Measurements from ENCODE around the gene PLPPR5. TPM values are rescaled to one million over a fixed set of nuclear protein-coding genes. Genes with fewer than 3 reads are reported as not detected.

PLPPR5 gene
- total RNA-seq, 1 experiment from 2014 or later, result not detected

DNA sequence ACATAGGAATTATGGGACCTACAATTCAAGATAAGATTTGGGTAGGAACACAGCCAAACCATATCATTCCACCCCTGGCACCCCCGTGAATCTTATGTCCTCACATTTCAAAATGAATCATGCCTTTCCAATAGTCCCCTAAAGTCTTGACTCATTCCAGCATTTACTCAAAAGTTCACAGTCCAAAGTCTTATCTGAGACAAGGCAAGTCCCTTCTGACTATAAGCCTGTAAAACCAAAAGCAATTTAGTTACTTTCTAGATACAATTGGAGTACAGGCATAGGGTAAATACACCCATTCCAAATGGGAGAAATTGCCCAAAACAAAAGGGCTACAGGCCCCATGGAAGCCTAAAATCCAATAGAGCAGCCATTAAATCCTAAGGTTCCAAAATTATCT, 138.9 kb downstream of the PLPPR5 start:
- Histone ChIP-seq H3K36me3 (ENCODE audit: control insufficient read depth in 1 of 2, insufficient read depth in 2 of 2, low read length in 2 of 2) (no peaks in the 10 kb centered on the region), H3K4me3 (replicated peaks in 1 of 2; ENCODE audit: low read depth in 1 of 2, low read length in 2 of 2) (no peak overlapping the region), H3K9me2 (ENCODE audit: insufficient read depth) (no peaks in the 10 kb centered on the region), H2AFZ (ENCODE audit: low read depth, low read length, poor library complexity, severe bottlenecking) (no peak overlapping the region), H3K27ac (ENCODE audit: low read depth, low read length) (no peak overlapping the region), H3K9ac (ENCODE audit: low read length) (no peak overlapping the region), H3K4me1 (ENCODE audit: control insufficient read depth in 1 of 2, insufficient read depth in 2 of 2, low read length in 2 of 2) (no peaks in the 10 kb centered on the region), H3K79me2 (ENCODE audit: insufficient read depth, low read length) (no peaks in the 10 kb centered on the region), H3K4me2 (ENCODE audit: low read length) (no peak overlapping the region), H3K9me3 (ENCODE audit: control insufficient read depth in 1 of 2, insufficient read depth in 1 of 2, low read depth in 1 of 2, low read length in 2 of 2) (no peaks in the 10 kb centered on the region), H3K27me3 (ENCODE audit: insufficient read depth, low read length) (no peaks in the 10 kb centered on the region), H4K20me1 (ENCODE audit: insufficient read depth) (no peaks in the 10 kb centered on the region)
- no TSS peak for BruUV-seq (replicated peaks)
- no peak for ATAC-seq
- ChIA-PET RAD21 (ENCODE audit: low non-redundant PET in 1 of 2, low total read pairs in 2 of 2, uncharacterized antibody in 2 of 2, unreplicated experiment in 2 of 2) (no interaction called here), CTCF (no interaction called here), POLR2A (no interaction called here)
- no peak for TF ChIP-seq ELF1 (IDR thresholded peaks at IDR 0.05; ENCODE audit: borderline replicate concordance, low read depth)
- no peak for TF ChIP-seq TCF7L2 (IDR thresholded peaks at IDR 0.05; ENCODE audit: borderline replicate concordance, extremely low read depth, insufficient read depth, insufficient read length)
- no peak for TF ChIP-seq ZNF274 (IDR thresholded peaks at IDR 0.05; ENCODE audit: low read depth, low read length)
- intact Hi-C loops (cut with micrococcal nuclease), result no loop called here
- no peak for DNase-seq (ENCODE audit: low read depth, low spot score)

- no TSS peak for BruUV-seq (replicated peaks)
- no peak for ATAC-seq
- H3K4me1 ChIP-seq (ENCODE audit: control insufficient read depth in 1 of 2, insufficient read depth in 2 of 2, low read length in 2 of 2), result no peaks in the 10 kb centered on the region
- no peak overlapping the region for H3K4me3 ChIP-seq (replicated peaks in 1 of 2; ENCODE audit: low read depth in 1 of 2, low read length in 2 of 2)
- DNase-seq (ENCODE audit: low read depth, low spot score), result no peak
- POLR2A ChIA-PET, result no interaction called here
- no peak overlapping the region for H3K9ac ChIP-seq (ENCODE audit: low read length)
- H4K20me1 ChIP-seq (ENCODE audit: insufficient read depth), result no peaks in the 10 kb centered on the region
- H3K79me2 ChIP-seq (ENCODE audit: insufficient read depth, low read length), result no peaks in the 10 kb centered on the region
- CTCF ChIA-PET, result no interaction called here
- no peaks in the 10 kb centered on the region for H3K27me3 ChIP-seq (ENCODE audit: insufficient read depth, low read length)
- no peak overlapping the region for H3K4me2 ChIP-seq (ENCODE audit: low read length)
- no peaks in the 10 kb centered on the region for H3K9me3 ChIP-seq (ENCODE audit: control insufficient read depth in 1 of 2, insufficient read depth in 1 of 2, low read depth in 1 of 2, low read length in 2 of 2)
- no peaks in the 10 kb centered on the region for H3K36me3 ChIP-seq (ENCODE audit: control insufficient read depth in 1 of 2, insufficient read depth in 2 of 2, low read length in 2 of 2)
- H3K9me2 ChIP-seq (ENCODE audit: insufficient read depth), result no peaks in the 10 kb centered on the region; the same call in 1 of the 2 replicates
- RAD21 ChIA-PET (ENCODE audit: low non-redundant PET in 1 of 2, low total read pairs in 2 of 2, uncharacterized antibody in 2 of 2, unreplicated experiment in 2 of 2), result no interaction called here
- intact Hi-C loops (cut with micrococcal nuclease), result no loop called here
- no peak overlapping the region for H2AFZ ChIP-seq (ENCODE audit: low read depth, low read length, poor library complexity, severe bottlenecking)
- no peak overlapping the region for H3K27ac ChIP-seq (ENCODE audit: low read depth, low read length)
- TF ChIP-seq REST (IDR thresholded peaks at IDR 0.05; ENCODE audit: low read depth) (no peak), CBX3 (IDR thresholded peaks at IDR 0.05; ENCODE audit: low read depth) (no peak), SP1 (IDR thresholded peaks at IDR 0.05; ENCODE audit: low read depth) (no peak), ZFX (IDR thresholded peaks at IDR 0.05) (no peak), YY1 (IDR thresholded peaks at IDR 0.05; ENCODE audit: extremely low read depth, insufficient replicate concordance, low read depth, low read length) (no peak), JUND (IDR thresholded peaks at IDR 0.05) (no peak), POLR2AphosphoS5 (IDR thresholded peaks at IDR 0.05; ENCODE audit: low read depth, low read length) (no peak), ELF1 (IDR thresholded peaks at IDR 0.05; ENCODE audit: borderline replicate concordance, low read depth) (no peak), CEBPB (IDR thresholded peaks at IDR 0.05; ENCODE audit: low read depth) (no peak)
These were observed 144.3 kb downstream of the PLPPR5 start for GRCh38 chr1:98860329-98860728.
